ENCODE measurements around the gene CCL18. TPM values are rescaled to one million over a fixed set of nuclear protein-coding genes. Genes with fewer than 3 reads are reported as not detected.
"Not testable (repeated sequence)": the region's sequence is repeated elsewhere in the genome, so short reads cannot be mapped to it uniquely, and the experiment has no call there.

The CCL18 gene
- total RNA-seq (ENCODE audit: unreplicated experiment), result not detected
- long read RNA-seq, result 0 reads

- no peaks in the 10 kb centered on the region for H3K4me1 Mint-ChIP-seq (ENCODE audit: low read depth, unreplicated experiment)
- peaks cover 2% of the 10 kb centered on the region for H3K9me3 Mint-ChIP-seq (ENCODE audit: unreplicated experiment)
Measured at GRCh38 chr17:36063786-36064541, at the start of gene CCL18. Gene CCL18, plus strand, starts transcription at chr17:36064272. Its CDS starts 71 bp downstream, at chr17:36064343.

DNA sequence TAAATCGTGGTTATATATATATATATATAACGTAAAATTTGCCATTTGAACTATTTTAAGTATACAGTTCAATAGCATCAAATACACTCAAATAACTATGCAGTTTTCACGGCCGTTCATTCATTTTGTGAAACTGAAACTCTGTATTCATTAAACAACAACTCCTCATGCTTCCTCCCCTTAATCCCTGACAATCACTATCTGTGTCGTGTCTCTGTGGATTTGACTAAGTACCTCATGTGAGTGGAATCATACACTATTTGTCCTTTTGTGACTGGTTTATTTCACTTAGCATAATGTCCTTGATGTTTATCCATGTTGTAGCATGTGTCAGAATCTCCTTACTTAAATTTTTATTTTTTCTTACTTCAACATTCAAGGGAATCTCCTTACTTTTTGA lies 49.1 kb upstream of the CCL18 start:
- no peaks in the 10 kb centered on the region for H3K36me3 Mint-ChIP-seq (ENCODE audit: unreplicated experiment)
- H3K4me1 Mint-ChIP-seq (ENCODE audit: low read depth, unreplicated experiment), result no peaks in the 10 kb centered on the region
- no peak overlapping the region for H3K4me3 Mint-ChIP-seq (ENCODE audit: unreplicated experiment)
- TF ChIP-seq, protein P1, sequence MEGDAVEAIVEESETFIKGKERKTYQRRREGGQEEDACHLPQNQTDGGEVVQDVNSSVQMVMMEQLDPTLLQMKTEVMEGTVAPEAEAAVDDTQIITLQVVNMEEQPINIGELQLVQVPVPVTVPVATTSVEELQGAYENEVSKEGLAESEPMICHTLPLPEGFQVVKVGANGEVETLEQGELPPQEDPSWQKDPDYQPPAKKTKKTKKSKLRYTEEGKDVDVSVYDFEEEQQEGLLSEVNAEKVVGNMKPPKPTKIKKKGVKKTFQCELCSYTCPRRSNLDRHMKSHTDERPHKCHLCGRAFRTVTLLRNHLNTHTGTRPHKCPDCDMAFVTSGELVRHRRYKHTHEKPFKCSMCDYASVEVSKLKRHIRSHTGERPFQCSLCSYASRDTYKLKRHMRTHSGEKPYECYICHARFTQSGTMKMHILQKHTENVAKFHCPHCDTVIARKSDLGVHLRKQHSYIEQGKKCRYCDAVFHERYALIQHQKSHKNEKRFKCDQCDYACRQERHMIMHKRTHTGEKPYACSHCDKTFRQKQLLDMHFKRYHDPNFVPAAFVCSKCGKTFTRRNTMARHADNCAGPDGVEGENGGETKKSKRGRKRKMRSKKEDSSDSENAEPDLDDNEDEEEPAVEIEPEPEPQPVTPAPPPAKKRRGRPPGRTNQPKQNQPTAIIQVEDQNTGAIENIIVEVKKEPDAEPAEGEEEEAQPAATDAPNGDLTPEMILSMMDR (IDR thresholded peaks at IDR 0.05; ENCODE audit: partially characterized antibody, unreplicated experiment), result no peak
- H3K9me3 Mint-ChIP-seq (ENCODE audit: unreplicated experiment), result no peaks in the 10 kb centered on the region
- H3K27me3 Mint-ChIP-seq (ENCODE audit: unreplicated experiment), result no peaks in the 10 kb centered on the region
- DNase-seq, result no peak
- H3K27ac Mint-ChIP-seq (ENCODE audit: unreplicated experiment), result no peak overlapping the region

More at GRCh38 chr17:36063786-36064541, at the start of gene CCL18:
- Mint-ChIP-seq H3K36me3 (ENCODE audit: unreplicated experiment) (peaks cover 4% of the 10 kb centered on the region), H3K27me3 (ENCODE audit: unreplicated experiment) (no peaks in the 10 kb centered on the region), H3K4me3 (ENCODE audit: unreplicated experiment) (no peak within 1 kb of the TSS), H3K27ac (ENCODE audit: unreplicated experiment) (no peak within 1 kb of the TSS)
- DNase-seq, result no peak
- TF ChIP-seq, protein P1 (IDR thresholded peaks at IDR 0.05; ENCODE audit: partially characterized antibody, unreplicated experiment), result no peak

DNA sequence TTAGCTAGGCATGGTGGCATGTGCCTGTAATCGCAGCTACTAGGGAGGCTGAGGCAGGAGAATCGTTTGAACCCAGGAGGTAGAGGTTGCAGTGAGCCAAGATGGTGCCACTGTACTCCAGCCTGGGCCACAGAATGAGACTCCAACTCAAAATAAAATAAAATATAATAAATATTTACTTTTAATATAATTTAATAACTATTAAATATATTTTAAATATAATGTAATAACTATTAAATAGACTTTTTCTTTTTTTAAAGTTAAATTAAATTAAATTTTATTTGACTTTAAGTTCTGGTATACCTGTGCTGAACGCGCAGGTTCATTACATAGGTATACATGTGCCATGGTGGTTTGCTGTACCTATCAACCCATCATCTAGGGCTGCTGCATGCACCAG lies 48.2 kb upstream of the CCL18 start:
- not testable (repeated sequence) for H3K36me3 Mint-ChIP-seq (ENCODE audit: unreplicated experiment); H3K27ac Mint-ChIP-seq (ENCODE audit: unreplicated experiment); H3K27me3 Mint-ChIP-seq (ENCODE audit: unreplicated experiment); H3K9me3 Mint-ChIP-seq (ENCODE audit: unreplicated experiment); H3K4me1 Mint-ChIP-seq (ENCODE audit: low read depth, unreplicated experiment); DNase-seq; H3K4me3 Mint-ChIP-seq (ENCODE audit: unreplicated experiment)

DNA sequence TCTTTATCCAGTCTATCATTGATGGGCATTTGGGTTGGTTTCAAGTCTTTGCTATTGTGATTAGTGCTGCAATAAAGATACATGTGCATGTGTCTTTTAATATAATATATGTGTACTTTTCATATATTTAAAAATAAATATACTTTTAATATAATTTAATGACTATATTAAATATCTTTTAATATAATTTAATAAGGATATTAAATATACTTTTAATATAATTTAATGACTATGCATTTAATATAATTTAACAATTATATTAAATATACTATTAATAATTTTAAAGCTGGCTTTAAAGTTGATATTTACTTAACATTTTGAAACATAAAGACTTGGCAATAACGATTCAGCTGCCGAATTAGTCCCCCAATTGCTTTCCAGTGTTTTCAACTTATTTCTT lies 47.5 kb upstream of the CCL18 start:
- no peaks in the 10 kb centered on the region for H3K4me1 Mint-ChIP-seq (ENCODE audit: low read depth, unreplicated experiment)
- no peak for DNase-seq
- TF ChIP-seq, protein P1 (IDR thresholded peaks at IDR 0.05; ENCODE audit: partially characterized antibody, unreplicated experiment), result no peak
- peaks cover 2% of the 10 kb centered on the region for H3K27me3 Mint-ChIP-seq (ENCODE audit: unreplicated experiment)
- H3K9me3 Mint-ChIP-seq (ENCODE audit: unreplicated experiment), result no peaks in the 10 kb centered on the region
- no peak overlapping the region for H3K4me3 Mint-ChIP-seq (ENCODE audit: unreplicated experiment)
- no peak overlapping the region for H3K27ac Mint-ChIP-seq (ENCODE audit: unreplicated experiment)
- no peaks in the 10 kb centered on the region for H3K36me3 Mint-ChIP-seq (ENCODE audit: unreplicated experiment)

- Mint-ChIP-seq H3K9me3 (ENCODE audit: unreplicated experiment) (no peaks in the 10 kb centered on the region), H3K4me3 (ENCODE audit: unreplicated experiment) (no peak within 1 kb of the TSS), H3K27ac (ENCODE audit: unreplicated experiment) (no peak within 1 kb of the TSS), H3K4me1 (ENCODE audit: low read depth, unreplicated experiment) (no peaks in the 10 kb centered on the region), H3K27me3 (ENCODE audit: unreplicated experiment) (peaks cover 2% of the 10 kb centered on the region), H3K36me3 (ENCODE audit: unreplicated experiment) (no peaks in the 10 kb centered on the region)
- TF ChIP-seq, protein P1 (IDR thresholded peaks at IDR 0.05; ENCODE audit: partially characterized antibody, unreplicated experiment), result no peak
- DNase-seq, result no peak
Measured at GRCh38 chr17:36017799-36018198, 46.3 kb upstream of the CCL18 start, which contains the start of gene CCL23. Gene CCL23, minus strand, starts transcription at chr17:36017972. Its CDS starts 75 bp downstream, at chr17:36017897.

Data from glutamatergic neuron (in vitro differentiated cells).